HG03565 (cell line): Measurements from ENCODE around the gene PRCP.

Experiments used
- ATAC-seq: cut with Tn5 transposase; IDR thresholded peaks from one replicate; pipeline ENCODE4 v1.9.1; 2021; ENCODE audit warnings: mild to moderate bottlenecking, moderate library complexity; ENCODE audit not compliant: unreplicated experiment

Gene PRCP

GRCh38 chr11:82787981-82788380, 112.2 kb downstream of the PRCP start:
- no peak for ATAC-seq

GRCh38 chr11:82786836-82787235, 113.4 kb downstream of the PRCP start:
- no peak for ATAC-seq

GRCh38 chr11:82786001-82786400, 114.2 kb downstream of the PRCP start:
- no peak for ATAC-seq

- no peak for ATAC-seq
These were observed 117.3 kb downstream of the PRCP start for GRCh38 chr11:82782825-82783374.

- no peak for ATAC-seq
These were observed 121.5 kb downstream of the PRCP start for GRCh38 chr11:82778776-82779175.

GRCh38 chr11:82776377-82776776, 123.9 kb downstream of the PRCP start:
- ATAC-seq, result no peak

DNA sequence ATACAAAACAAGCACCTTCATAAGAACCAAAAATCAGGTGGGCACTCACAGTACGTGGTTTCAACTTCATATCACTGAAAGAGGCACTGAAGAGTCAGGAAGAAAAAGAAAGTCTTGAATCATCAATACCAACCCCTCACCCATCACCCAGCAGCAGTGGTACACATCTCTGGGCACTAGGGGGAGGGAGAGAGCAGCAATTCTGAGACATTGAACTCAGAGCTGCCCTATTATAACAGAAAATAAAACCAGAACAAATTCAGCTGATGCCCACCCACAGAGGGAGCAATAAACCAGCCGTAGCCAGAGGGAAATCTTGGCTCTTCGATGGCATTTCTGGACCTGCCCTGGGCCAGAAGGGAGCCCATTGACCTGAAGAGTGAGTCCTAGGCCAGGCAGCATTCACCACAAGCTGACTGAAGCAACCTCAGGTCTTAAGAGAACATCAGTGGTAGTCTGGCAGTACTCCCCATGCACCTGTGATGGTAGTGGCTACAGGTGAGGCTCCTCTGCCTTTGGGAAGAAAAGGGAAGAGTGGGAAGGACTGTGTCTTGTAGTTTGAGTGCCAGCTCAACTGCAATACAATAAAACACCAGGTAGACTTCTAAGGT, 124.4 kb downstream of the PRCP start:
- peak; percentile 97 for ATAC-seq

DNA sequence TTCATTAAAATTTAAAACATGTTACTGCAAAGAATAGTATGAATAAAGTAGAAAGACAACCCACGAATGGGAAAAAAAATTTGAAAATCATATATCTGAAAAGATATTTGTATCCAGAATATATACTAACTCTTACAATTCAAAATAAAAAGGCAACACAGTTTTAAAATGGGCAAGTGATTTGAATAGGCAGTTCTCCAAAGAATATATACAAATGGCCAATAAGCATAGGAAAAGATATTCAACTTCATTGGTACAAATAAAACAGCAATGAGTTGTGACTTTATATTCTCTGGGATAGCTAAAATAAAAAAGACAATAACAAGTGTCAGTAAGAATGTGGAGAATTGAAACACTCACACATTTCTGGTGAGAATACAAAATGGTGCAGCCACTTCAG, 125.0 kb downstream of the PRCP start:
- ATAC-seq, result no peak
